DND-41 (cell line): ENCODE results near the gene HDAC4.

Experiments used
- CTCF ChIP-seq: IDR thresholded peaks from 2 replicates; pipeline ENCODE4 v1.5.1; 2012; ENCODE audit warnings: borderline replicate concordance, low read length, moderate library complexity, mild to moderate bottlenecking; ENCODE audit not compliant: poor library complexity, severe bottlenecking; ENCODE audit errors: extremely low read depth
- EZH2 ChIP-seq: IDR thresholded peaks from 3 replicates; pipeline ENCODE4 v1.6.1; 2012; ENCODE audit warnings: borderline replicate concordance, low read depth, mild to moderate bottlenecking, moderate library complexity, low read length, inconsistent platforms; ENCODE audit not compliant: severe bottlenecking

- TF ChIP-seq CTCF (no peak), EZH2 (no peak)
Measured at GRCh38 chr2:239199041-239199768, 201.6 kb downstream of the HDAC4 start.
